Body of pancreas (tissue), 4 donors: ENCODE measurements around the gene SMC1A.

Experiments used
- POLR2A ChIP-seq, 3 donors: fragments of 450-650 bp; IDR thresholded peaks; one replicate each; pipeline ENCODE4 v1.6.1; 2016; ENCODE audit warnings: antibody characterized with exemption in 3 of 3, mild to moderate bottlenecking in 2 of 3
- TF ChIP-seq, protein P1 (sequence below), 7 experiments: fragments of 450-650 bp in 4 of 7; fragments of 200-600 bp in 3 of 7; sonication (generic) in 3 of 7; IDR thresholded peaks; one replicate each; pipeline ENCODE4 v1.5.1; 2016 to 2019; ENCODE audit warnings: antibody characterized with exemption in 7 of 7

- TF ChIP-seq, protein P1, sequence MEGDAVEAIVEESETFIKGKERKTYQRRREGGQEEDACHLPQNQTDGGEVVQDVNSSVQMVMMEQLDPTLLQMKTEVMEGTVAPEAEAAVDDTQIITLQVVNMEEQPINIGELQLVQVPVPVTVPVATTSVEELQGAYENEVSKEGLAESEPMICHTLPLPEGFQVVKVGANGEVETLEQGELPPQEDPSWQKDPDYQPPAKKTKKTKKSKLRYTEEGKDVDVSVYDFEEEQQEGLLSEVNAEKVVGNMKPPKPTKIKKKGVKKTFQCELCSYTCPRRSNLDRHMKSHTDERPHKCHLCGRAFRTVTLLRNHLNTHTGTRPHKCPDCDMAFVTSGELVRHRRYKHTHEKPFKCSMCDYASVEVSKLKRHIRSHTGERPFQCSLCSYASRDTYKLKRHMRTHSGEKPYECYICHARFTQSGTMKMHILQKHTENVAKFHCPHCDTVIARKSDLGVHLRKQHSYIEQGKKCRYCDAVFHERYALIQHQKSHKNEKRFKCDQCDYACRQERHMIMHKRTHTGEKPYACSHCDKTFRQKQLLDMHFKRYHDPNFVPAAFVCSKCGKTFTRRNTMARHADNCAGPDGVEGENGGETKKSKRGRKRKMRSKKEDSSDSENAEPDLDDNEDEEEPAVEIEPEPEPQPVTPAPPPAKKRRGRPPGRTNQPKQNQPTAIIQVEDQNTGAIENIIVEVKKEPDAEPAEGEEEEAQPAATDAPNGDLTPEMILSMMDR (IDR thresholded peaks at IDR 0.05), result no peak
- TF ChIP-seq POLR2A (IDR thresholded peaks at IDR 0.05), result peak in 2 of 3 donors; percentile 30 to 39
These were observed 19.3 kb upstream of the SMC1A start for GRCh38 chrX:53441531-53442321.
